Stimulated activated CD8-positive, alpha-beta memory T cell treated with anti-CD3 and anti-CD28 coated beads, Interleukin-4, amount 100 ng/mL, for 48 hours (primary cell): ENCODE data around the gene CD48.

Source experiments
- DNase-seq: peaks from one replicate; pipeline ENCODE4 v3.0.0-alpha.2; 2020

Gene CD48

GRCh38 chr1:160629286-160630210 is 82.1 kb downstream of the CD48 start:
- DNase-seq: peak; percentile 69

- no peak for DNase-seq
Observed at GRCh38 chr1:160628799-160629263, 82.8 kb downstream of the CD48 start.
